T47D (cell line): ENCODE data around the gene TRAPPC2B.

Source experiments
- DNase-seq, 2 experiments: peaks; one replicate each; pipeline versions ENCODE4 v3.0.0 to v3.0.0-alpha.2; 2011 to 2012; ENCODE audit warnings: low read depth in 1 of 2, low spot score in 1 of 2
- JUND ChIP-seq: IDR thresholded peaks from 2 replicates; pipeline ENCODE4 v1.6.1; 2012; ENCODE audit warnings: low read depth
- in situ Hi-C: cut with HindIII; loops from 2 replicates; pipeline ENCODE4 v1.10.0; 2016; ENCODE audit warnings: low sequenced_read_pairs, low pct_unique_long_range_greater_than_20kb

Gene TRAPPC2B

DNA sequence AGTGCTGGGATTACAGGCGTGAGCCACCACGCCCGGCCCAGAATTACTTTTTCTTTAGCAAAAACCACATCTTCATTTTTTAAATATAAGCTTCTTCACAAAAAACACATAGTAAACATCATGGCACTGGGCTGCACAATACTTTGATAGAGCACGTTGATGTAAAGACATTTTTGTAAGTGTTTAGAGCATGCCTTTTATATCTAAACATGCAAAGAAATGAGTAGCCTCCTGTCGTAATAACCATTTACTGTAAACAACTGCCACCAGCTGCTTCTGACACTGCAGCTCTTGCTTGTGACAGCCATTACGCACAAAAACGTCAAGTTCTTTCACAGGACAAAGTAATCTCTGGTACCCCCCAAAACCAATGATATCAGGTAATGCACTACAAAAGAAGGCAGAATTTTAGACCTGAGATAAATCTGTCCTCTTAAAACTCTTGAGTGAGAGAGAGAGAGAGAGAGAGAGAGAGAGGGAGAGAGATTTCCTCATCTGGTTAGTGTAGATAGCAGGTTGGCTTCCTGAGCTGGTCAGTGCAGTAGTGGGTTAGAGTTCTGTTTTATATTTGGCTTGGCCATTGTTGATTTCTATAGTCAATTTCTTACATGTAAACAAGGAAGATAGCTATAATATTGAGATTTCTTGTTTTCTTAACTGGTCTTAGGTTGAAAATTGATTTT is 19.6 kb downstream of the TRAPPC2B start:
- in situ Hi-C loops, result no loop called here
- no peak for DNase-seq
- no peak for TF ChIP-seq JUND

DNA sequence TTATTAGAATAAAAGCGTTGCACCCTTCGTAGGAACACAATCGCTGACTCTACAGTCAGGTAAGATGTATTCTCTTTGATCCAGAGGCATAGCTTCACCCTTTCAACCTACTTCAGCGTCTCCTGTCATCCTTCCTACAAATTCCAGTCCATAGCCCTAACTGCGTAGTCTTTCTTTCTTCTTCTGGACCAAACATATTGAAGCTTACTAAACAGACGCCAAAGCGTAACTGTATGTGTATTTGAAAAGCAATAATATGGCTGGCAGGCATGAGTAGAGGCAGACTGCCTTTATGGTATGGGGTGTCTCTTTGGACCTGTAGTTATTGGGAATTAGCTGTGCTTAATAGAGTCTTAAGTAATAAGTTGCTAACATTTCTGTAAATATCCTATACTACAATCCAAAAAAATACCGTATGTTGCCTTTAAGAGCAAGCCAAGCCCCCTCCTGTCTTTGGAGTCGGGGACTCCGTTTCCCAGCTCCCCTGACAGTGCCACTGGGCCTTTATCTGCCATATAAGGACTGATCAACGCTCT is 25.9 kb downstream of the TRAPPC2B start:
- DNase-seq, result no peak
- no peak for TF ChIP-seq JUND
- in situ Hi-C loops, result no loop called here

DNA sequence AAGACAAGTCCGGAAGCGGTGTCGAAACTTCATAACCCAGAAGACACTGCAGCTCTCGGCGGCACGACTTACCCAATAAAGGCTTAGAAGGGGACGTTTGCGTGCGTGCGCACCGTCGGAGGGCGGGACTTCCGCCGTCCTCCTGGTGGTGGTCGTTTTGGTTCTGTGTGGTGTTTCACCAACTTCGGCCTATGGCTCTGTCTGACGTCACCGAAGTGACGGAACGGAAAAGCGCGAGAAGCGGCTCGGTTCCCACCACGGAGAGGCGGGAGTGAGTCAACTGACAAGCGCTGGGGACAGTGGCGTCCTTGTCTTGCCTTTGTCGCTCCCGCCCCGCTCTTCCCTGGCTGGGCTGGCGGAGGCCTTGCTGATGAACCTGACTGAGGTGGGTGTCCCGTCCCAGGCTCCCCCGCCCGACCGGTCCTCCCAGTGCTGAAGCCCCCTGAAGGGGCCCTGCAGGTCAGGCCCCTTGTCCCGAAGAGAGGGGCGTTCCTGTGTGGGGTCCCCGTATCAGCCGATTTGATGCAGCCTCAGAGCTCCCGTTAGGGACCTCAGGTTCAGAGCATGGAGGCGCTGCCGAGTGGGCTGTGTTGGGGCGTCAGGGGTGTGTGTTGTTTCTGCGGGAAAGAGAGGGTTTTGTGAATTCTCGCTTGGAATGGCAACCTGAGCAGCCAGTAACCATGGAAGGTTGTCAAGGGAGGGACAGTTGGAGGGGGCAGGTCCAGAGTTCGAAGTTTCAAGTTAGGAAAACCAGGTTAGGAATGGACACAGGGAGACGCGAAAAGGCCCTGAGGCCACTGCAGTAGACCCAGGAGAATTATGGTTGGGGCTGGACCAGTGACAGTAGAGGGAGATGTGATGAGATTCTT is 26.6 kb downstream of the TRAPPC2B start, which contains the start of gene ZNF548:
Gene ZNF548, plus strand, starts transcription at position 125 of the 869 bp plus-strand sequence. Its CDS starts 246 bp downstream, at position 371.
- TF ChIP-seq JUND, result no peak
- in situ Hi-C loops, result no loop called here
- DNase-seq, result peak; percentile 55 to 95

DNA sequence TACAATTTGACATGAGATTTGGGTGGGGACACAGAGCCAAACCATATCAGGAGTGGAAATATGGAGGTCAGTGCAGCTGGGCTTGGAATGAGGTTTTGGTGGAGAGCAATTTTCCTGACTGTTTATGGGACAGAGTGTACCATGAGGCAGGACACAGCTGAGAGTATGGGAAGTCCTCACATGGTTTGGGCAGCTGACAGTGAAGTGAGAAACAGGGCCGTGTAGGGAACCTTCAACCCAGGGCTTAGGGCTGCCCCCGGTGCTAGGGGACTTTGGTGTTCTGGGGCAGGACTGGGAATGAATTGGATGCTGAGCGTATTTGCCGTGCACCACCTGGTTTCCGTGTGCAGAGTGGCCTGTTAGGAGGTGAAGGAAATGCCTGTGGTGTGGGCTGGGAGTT is 32.4 kb downstream of the TRAPPC2B start:
- TF ChIP-seq JUND, result no peak
- peak in 1 of 2 experiments; percentile 7 for DNase-seq
- in situ Hi-C loops, result no loop called here

DNA sequence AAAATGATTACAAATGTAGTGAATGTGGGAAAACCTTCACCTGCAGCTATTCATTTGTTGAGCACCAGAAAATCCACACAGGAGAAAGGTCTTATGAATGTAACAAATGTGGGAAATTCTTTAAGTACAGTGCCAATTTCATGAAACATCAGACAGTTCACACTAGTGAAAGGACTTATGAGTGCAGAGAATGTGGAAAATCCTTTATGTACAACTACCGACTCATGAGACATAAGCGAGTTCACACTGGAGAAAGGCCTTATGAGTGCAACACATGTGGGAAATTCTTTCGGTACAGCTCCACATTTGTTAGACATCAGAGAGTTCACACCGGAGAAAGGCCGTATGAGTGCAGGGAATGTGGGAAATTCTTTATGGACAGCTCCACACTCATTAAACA is 35.5 kb downstream of the TRAPPC2B start:
- in situ Hi-C loops, result no loop called here
- no peak for DNase-seq
- no peak for TF ChIP-seq JUND

DNA sequence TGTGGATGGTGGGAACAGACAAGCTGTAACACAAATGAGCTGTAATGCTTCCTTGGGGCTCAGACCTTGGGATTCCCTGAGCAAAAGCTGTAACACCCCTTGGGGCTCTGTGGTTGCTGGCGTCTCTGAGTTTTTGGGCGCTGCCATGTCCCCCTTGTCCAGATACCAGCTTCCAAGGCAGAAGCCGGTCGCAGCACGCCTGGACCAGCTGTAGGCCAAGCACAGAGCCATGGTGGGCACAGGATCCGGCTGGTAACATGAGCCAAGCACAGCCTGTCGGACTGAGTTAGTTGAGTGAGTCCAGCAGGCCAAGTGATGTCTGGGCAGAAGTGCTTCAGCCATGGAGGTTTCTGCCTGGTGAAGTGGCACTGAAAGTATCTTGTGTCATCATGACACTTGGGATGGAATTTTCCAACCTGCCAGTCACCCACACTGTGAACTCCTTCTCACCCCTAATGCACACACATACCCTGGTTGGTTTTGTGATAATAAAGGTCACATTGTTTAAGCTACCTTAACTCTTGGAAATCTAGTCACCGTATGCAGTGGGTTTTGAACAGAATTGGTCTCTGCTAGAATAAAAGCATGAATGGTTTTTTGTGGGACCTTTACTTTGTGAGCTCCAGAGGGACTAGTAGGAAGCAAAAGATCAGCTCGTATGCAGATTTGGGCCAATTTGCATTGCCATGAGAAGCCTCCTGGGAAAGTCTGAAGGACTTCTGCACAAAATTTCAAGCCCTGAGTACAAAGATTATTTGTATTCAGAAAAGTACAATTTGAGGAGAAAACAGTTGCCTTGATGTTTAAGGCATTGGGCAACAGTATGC is 40.6 kb downstream of the TRAPPC2B start:
- DNase-seq, result no peak
- in situ Hi-C loops, result no loop called here
- TF ChIP-seq JUND, result no peak

DNA sequence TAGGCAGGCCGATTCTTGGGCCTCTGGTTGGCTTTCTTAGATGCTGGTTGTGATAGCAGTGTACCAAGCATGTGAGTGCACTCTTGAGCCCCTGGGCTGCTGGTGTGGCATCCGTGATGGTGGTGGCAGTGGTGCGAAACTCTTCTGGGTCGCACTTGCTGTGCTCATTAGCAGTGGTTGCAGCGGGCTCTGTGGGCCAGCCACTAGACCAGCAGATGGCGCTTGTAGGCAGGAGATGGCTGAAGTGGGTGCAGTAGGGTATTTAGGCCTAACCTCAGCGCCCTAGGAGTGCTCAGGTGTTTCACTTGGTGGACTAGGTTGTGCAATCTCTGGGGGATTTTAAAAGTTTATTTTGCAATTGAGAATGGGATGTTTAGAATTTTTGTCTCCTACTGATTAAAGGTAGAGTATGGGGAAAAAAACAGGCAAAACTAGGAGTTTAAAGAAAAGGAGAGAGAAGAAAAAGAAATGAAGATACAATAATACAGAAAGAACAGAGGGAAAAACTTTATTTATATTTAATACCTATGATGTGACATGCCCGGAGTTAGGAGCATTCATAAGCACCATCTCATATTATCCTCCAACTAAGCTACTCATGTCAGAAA is 43.3 kb downstream of the TRAPPC2B start:
- peak; percentile 76 to 77 for DNase-seq
- in situ Hi-C loops, result no loop called here

DNA sequence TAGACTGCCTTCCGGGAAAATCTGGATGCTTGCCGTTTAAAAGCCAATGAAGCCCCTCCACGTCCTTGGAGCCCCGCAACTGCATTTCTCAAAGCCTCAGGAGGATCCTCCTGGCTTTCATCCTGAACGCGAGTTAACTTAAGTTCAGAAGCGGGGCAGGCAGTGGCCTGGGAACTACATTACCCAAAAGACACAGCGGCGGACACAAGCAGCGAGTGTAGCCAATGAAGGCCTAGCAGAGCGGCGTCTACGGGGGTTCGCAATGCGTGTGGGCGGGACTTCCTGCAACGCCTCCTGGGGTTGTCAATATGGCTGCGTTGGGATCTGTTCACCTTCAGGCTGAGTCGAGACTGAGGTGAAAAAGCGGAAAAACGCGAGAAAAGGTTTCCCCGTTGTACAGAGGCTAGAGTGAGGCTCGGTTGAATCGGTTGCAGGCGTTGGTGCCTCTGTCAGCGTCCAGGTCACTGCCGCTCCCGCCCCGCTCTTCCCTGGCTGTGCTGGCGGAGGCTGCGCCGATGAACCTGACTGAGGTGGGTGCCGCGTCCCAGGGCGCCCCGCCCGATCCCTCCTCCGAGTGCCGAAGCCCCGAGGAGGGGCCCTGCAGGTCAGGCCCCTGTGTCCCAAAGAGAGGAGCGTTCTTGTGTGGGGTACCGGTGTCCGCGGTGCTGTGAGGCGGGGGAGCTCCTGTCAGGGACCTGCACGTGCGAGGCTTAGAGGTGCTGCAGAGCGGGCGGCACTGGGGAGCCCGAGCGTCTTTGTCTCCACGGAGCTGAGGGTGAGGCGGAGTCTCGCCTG is 47.7 kb downstream of the TRAPPC2B start, which contains the start of gene ZNF17:
Gene ZNF17, plus strand, starts transcription at position 285 of the 795 bp plus-strand sequence. CDS start 2,455 bp downstream, outside the sequence.
- DNase-seq, result peak; percentile 82 to 92
- in situ Hi-C loops, result no loop called here
- TF ChIP-seq JUND, result no peak

More for the DNA sequence above, 43.3 kb downstream of the TRAPPC2B start:
- TF ChIP-seq JUND, result no peak
